ENCODE results near the gene TMEFF2.

The TMEFF2 gene

DNA sequence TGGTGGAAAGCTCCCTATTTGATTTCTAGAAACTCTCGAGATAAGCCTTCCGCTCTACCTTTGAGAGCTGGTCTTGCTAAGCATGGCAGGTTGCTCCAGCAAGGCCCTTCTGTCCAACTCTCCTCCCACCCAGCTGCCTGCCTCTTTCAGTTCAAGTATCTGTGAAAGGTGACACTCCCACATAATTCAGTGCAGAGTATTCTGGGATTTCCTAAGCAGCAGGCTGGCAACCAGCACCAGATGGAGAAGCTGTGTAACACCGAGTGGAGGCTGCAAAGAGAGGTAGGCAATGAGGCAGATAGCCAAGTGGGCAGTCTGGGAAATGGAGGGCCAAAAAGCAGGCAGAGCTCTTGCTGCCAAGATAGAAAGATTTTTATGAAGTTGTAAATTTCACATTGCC is 259.5 kb downstream of the TMEFF2 start:
- TF ChIP-seq, protein P1, sequence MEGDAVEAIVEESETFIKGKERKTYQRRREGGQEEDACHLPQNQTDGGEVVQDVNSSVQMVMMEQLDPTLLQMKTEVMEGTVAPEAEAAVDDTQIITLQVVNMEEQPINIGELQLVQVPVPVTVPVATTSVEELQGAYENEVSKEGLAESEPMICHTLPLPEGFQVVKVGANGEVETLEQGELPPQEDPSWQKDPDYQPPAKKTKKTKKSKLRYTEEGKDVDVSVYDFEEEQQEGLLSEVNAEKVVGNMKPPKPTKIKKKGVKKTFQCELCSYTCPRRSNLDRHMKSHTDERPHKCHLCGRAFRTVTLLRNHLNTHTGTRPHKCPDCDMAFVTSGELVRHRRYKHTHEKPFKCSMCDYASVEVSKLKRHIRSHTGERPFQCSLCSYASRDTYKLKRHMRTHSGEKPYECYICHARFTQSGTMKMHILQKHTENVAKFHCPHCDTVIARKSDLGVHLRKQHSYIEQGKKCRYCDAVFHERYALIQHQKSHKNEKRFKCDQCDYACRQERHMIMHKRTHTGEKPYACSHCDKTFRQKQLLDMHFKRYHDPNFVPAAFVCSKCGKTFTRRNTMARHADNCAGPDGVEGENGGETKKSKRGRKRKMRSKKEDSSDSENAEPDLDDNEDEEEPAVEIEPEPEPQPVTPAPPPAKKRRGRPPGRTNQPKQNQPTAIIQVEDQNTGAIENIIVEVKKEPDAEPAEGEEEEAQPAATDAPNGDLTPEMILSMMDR (IDR thresholded peaks at IDR 0.05; ENCODE audit: insufficient read depth, missing control alignments): no peak
- no peak for FAIRE-seq
- no peak for DNase-seq (ENCODE audit: insufficient read length, low spot score)

DNA sequence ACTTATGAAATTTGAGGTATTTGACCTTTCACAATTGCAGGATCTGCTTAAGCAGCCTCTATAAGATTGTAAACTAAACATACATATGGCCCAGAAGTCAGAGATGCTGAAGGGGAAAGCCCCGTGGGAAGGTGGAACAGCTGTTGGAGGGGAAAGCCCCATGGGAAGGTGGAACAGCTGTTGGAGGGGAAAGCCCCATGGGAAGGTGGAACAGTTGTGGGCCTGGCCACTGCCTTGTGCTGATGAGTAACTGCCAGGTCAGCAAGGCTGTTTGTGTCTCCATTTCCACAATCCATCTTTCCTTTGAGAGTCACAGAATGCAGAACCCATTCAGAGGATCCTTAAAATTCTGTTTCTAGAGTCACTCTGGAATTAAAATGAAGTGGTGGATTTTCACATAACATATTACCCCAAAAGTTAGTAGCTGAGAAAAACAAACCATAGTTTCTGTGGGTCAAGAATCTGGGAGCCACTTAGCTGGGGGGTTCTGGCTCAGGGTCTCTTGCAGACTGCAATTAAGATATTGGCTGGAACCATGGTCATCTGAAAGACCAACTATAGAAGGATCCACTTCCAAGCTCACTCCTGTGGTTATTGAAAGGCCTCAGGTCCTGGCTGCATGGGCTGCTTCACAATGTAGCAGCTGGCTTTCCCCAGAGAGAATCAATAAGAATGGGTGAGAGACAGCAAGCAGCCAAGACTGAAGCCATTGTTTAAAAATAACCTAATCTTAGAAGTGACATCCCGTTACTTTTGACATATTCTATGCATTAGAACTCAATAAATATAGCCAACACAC is 261.2 kb downstream of the TMEFF2 start:
- TF ChIP-seq, protein P1 (IDR thresholded peaks at IDR 0.05; ENCODE audit: insufficient read depth, missing control alignments): no peak
- DNase-seq (ENCODE audit: insufficient read length, low spot score): no peak
- no peak for FAIRE-seq

DNA sequence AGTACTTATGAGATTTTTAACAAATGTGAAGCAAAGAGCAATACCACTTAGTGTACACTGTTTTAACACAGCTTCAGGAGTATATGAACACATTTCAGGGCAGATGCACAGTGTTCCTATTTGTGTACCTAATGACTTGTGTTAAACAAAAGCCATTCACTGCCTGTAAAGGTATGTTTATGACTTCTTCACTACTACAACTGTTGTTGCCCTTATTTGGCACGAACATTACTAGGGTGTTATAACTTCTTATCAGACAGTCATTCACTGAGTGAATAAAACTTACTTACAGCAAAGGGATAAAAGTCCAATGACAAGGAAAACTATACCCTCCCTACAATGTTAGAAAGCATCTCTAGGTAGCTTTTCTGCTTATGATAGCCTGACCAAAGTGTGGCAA is 262.4 kb downstream of the TMEFF2 start:
- no peak for FAIRE-seq
- TF ChIP-seq, protein P1 (IDR thresholded peaks at IDR 0.05; ENCODE audit: insufficient read depth, missing control alignments): no peak
- no peak for DNase-seq (ENCODE audit: insufficient read length, low spot score)

DNA sequence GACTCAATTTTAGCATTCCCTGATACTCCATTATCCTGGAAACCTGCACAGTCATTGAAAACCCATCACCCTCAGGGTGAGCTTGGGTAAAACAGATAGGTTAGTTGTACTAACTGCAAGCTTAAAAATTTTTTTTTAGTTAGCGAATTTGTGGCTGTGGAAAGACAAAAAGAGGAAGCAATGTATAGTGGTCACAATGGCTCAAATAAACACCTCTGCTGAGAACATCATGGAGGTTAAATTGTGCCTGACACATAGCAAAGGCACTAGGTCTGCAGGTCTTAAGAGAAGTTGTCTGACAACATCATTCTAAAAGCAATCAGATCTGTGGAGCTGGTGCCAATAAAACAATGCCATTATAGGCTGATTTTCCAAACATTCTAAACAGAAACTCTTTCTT is 263.4 kb downstream of the TMEFF2 start:
- FAIRE-seq (no peak), DNase-seq (ENCODE audit: insufficient read length, low spot score) (no peak)
- TF ChIP-seq, protein P1 (IDR thresholded peaks at IDR 0.05; ENCODE audit: insufficient read depth, missing control alignments): no peak

DNA sequence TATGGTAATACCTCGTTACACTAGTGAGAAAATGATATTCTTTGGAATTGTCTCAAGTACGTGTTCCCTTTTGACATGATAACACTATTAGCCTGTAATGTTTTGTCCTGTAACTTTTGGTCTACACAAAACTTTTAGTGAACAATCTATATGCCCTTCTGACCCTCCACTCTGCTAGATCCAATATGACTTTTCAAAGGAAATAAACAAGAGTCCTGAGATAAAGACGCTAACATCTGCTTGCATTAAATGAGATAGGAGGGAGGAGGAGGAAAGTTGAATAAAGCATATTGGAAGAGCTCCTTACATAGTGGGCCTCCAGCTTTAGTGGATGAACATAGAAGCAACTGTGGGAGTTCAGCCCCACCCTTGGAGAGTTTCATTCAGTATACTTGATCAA is 264.5 kb downstream of the TMEFF2 start:
- FAIRE-seq (no peak), DNase-seq (ENCODE audit: insufficient read length, low spot score) (no peak)
- TF ChIP-seq, protein P1 (IDR thresholded peaks at IDR 0.05; ENCODE audit: insufficient read depth, missing control alignments): no peak

DNA sequence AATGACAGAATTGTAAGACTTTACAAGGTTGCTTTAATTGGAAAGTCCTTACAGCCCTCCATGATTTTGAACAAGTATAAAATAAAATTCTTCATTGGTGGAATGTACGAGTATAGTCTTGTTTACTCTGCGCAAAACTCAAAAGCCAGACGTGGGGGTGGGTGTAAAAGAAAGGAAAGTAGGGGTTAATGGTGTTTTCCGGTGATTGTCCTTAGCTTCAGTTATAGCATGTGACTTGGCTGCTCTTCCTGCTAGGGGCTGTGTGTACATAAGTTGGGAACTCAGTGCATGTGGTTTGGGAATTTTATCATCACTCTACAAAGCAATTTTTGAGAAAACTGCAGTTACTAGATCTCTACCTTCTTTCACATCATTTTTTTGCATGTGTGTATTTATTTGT is 265.4 kb downstream of the TMEFF2 start:
- FAIRE-seq: no peak
- TF ChIP-seq, protein P1 (IDR thresholded peaks at IDR 0.05; ENCODE audit: insufficient read depth, missing control alignments): no peak
- DNase-seq (ENCODE audit: insufficient read length, low spot score): no peak

GRCh38 chr2:191927991-191928390 is 266.7 kb downstream of the TMEFF2 start:
- DNase-seq (ENCODE audit: insufficient read length, low spot score): no peak
- TF ChIP-seq, protein P1 (IDR thresholded peaks at IDR 0.05; ENCODE audit: insufficient read depth, missing control alignments): no peak
- no peak for FAIRE-seq
